Suprapubic skin (tissue), 4 donors: ENCODE results near the gene HEY2. TPM values are rescaled to one million over a fixed set of nuclear protein-coding genes. Genes with fewer than 3 reads are reported as not detected.

Experiments used
- DNase-seq, 2 donors: peaks; one replicate each; pipeline ENCODE4 v3.0.0-alpha.2; 2019; ENCODE audit warnings: low spot score in 2 of 2
- H3K27ac ChIP-seq: fragments of 200-600 bp; sonication (generic); one replicate; pipeline ENCODE4 v1.5.1; 2019
- H3K27me3 ChIP-seq: fragments of 200-600 bp; sonication (generic); one replicate; pipeline ENCODE4 v1.5.1; 2019
- H3K36me3 ChIP-seq: fragments of 200-600 bp; sonication (generic); one replicate; pipeline ENCODE4 v1.5.1; 2019
- H3K4me1 ChIP-seq: fragments of 200-600 bp; sonication (generic); one replicate; pipeline ENCODE4 v1.5.1; 2019
- H3K4me3 ChIP-seq: fragments of 200-600 bp; sonication (generic); one replicate; pipeline ENCODE4 v1.5.1; 2019; ENCODE audit warnings: mild to moderate bottlenecking
- H3K9me3 ChIP-seq: fragments of 200-600 bp; sonication (generic); one replicate; pipeline ENCODE4 v1.5.1; 2019
- CTCF ChIP-seq, 2 donors: fragments of 200-600 bp in 1 of 2; fragments of 450-650 bp in 1 of 2; sonication (generic) in 1 of 2; IDR thresholded peaks; one replicate each; pipeline ENCODE4 v1.5.1; 2016 to 2019; ENCODE audit warnings: antibody characterized with exemption in 2 of 2, mild to moderate bottlenecking in 1 of 2, moderate library complexity in 1 of 2
- EP300 ChIP-seq: sonication (generic); formaldehyde crosslinking; IDR thresholded peaks from one replicate; pipeline ENCODE4 v1.6.1; 2017; ENCODE audit warnings: antibody characterized with exemption
- POLR2A ChIP-seq, 2 donors: fragments of 450-650 bp; IDR thresholded peaks; one replicate each; pipeline ENCODE4 v1.6.1; 2017; ENCODE audit warnings: antibody characterized with exemption in 2 of 2, mild to moderate bottlenecking in 2 of 2, moderate library complexity in 2 of 2
- POLR2AphosphoS5 ChIP-seq, 3 donors: sonication (generic); formaldehyde crosslinking; IDR thresholded peaks; one replicate each; pipeline ENCODE4 v1.6.1; 2017; ENCODE audit warnings: antibody characterized with exemption in 3 of 3
- WGBS: methylation state at CpG from one replicate; pipeline ENCODE4 v1.1.5; 2018; 5-methylcytosine and 5-hydroxymethylcytosine counted together
- total RNA-seq, 4 donors: library from RNA; depleted of rRNA; stranded (reverse); fragments of >200 nt; gene quantifications; one replicate each; pipeline ENCODE4 v1.1.0, GENCODE V29; 2016

Gene HEY2
- total RNA-seq, 4 donors from 2014 or later, result 0.76 to 3.0 (median 1.9) TPM

- peaks cover 63% of the 10 kb centered on the region for H3K27me3 ChIP-seq
- TF ChIP-seq POLR2A (IDR thresholded peaks at IDR 0.05) (no peak), EP300 (no peak), POLR2AphosphoS5 (IDR thresholded peaks at IDR 0.05) (no peak), CTCF (IDR thresholded peaks at IDR 0.05) (no peak)
- H3K4me1 ChIP-seq, result peaks cover 34% of the 10 kb centered on the region
- DNase-seq, result no peak
- H3K27ac ChIP-seq, result peak overlapping the region; percentile 86
- no peaks in the 10 kb centered on the region for H3K9me3 ChIP-seq
- H3K36me3 ChIP-seq, result no peaks in the 10 kb centered on the region
- 1% methylated on average over 23 of the region's 42 CpGs for WGBS
- peak overlapping the region; percentile 70 for H3K4me3 ChIP-seq
Measured at GRCh38 chr6:125748406-125749172, 843 bp upstream of the HEY2 start.

- 4% methylated on average over 31 of the region's 35 CpGs for WGBS
- no peak for TF ChIP-seq POLR2AphosphoS5 (IDR thresholded peaks at IDR 0.05)
- TF ChIP-seq POLR2A (IDR thresholded peaks at IDR 0.05), result no peak
- TF ChIP-seq CTCF (IDR thresholded peaks at IDR 0.05), result no peak
- TF ChIP-seq EP300, result no peak
- H3K27me3 ChIP-seq, result peaks cover 68% of the 10 kb centered on the region
- H3K27ac ChIP-seq, result peak overlapping the region; percentile 86
- DNase-seq, result no peak
- H3K36me3 ChIP-seq, result no peaks in the 10 kb centered on the region
- H3K4me3 ChIP-seq, result peak overlapping the region; percentile 70
- no peaks in the 10 kb centered on the region for H3K9me3 ChIP-seq
- H3K4me1 ChIP-seq, result peaks cover 34% of the 10 kb centered on the region
Measured at GRCh38 chr6:125749865-125750691, 646 bp downstream of the HEY2 start.

- WGBS, result 24% methylated on average over 4 of the region's 4 CpGs
- peak overlapping the region; percentile 70 for H3K4me3 ChIP-seq
- H3K9me3 ChIP-seq, result no peaks in the 10 kb centered on the region
- H3K27me3 ChIP-seq, result peaks cover 70% of the 10 kb centered on the region
- H3K4me1 ChIP-seq, result peaks cover 34% of the 10 kb centered on the region
- no peak for DNase-seq
- H3K27ac ChIP-seq, result no peak overlapping the region
- TF ChIP-seq EP300 (no peak), CTCF (IDR thresholded peaks at IDR 0.05) (no peak), POLR2AphosphoS5 (IDR thresholded peaks at IDR 0.05) (no peak), POLR2A (IDR thresholded peaks at IDR 0.05) (no peak)
- H3K36me3 ChIP-seq, result no peaks in the 10 kb centered on the region
Measured at GRCh38 chr6:125750692-125751333, 1.4 kb downstream of the HEY2 start.

- no peak for DNase-seq
- peaks cover 70% of the 10 kb centered on the region for H3K27me3 ChIP-seq
Measured at GRCh38 chr6:125751334-125751916, 2.0 kb downstream of the HEY2 start.

More at GRCh38 chr6:125751334-125751916, 2.0 kb downstream of the HEY2 start:
- H3K4me3 ChIP-seq, result peak overlapping the region; percentile 70
- no peak overlapping the region for H3K27ac ChIP-seq
- H3K36me3 ChIP-seq, result no peaks in the 10 kb centered on the region
- TF ChIP-seq CTCF (IDR thresholded peaks at IDR 0.05) (no peak), POLR2AphosphoS5 (IDR thresholded peaks at IDR 0.05) (no peak), EP300 (no peak), POLR2A (IDR thresholded peaks at IDR 0.05) (no peak)
- WGBS, result 66% methylated on average over 6 of the region's 6 CpGs
- H3K9me3 ChIP-seq, result no peaks in the 10 kb centered on the region
- peaks cover 34% of the 10 kb centered on the region for H3K4me1 ChIP-seq
